ENCODE results near the gene DDIAS. TPM values are rescaled to one million over a fixed set of nuclear protein-coding genes. Genes with fewer than 3 reads are reported as not detected.

Gene DDIAS
- total and polyA plus RNA-seq, 9 of the 15 experiments (the other 6 are each of a cell fraction or from before 2014, with no cell fraction given), result 9.4 to 27.2 (median 23.3) TPM

GRCh38 chr11:82900277-82901164 lies 1.0 kb upstream of the DDIAS start, which contains the start of gene PRCP (continued):
- TF ChIP-seq ZNF165 (CRISPR knock-in tag; IDR thresholded peaks at IDR 0.05; ENCODE audit: borderline replicate concordance) (no peak), RNF219 (CRISPR knock-in tag; IDR thresholded peaks at IDR 0.05) (no peak), HLTF (IDR thresholded peaks at IDR 0.05) (peak; percentile 70; the same call in 1 of the 2 replicates), TBP (optimal IDR thresholded peaks at IDR 0.05; ENCODE audit: low read depth, low read length) (peak; percentile 69), ETS1 (conservative IDR thresholded peaks at IDR 0.05; ENCODE audit: control insufficient read depth, low read depth, low read length) (peak; percentile 68; the same call in 1 of the 2 replicates), ATF2 (CRISPR knock-in tag; IDR thresholded peaks at IDR 0.05) (no peak), RB1 (IDR thresholded peaks at IDR 0.05; ENCODE audit: low read depth) (peak; percentile 73), KDM2B (CRISPR knock-in tag; IDR thresholded peaks at IDR 0.05) (no peak), RBM25 (IDR thresholded peaks at IDR 0.05; ENCODE audit: low read depth, low read length, severe bottlenecking) (peak; percentile 71), HOXB6 (CRISPR knock-in tag; IDR thresholded peaks at IDR 0.05; ENCODE audit: borderline replicate concordance) (no peak), KLF1 (tag; IDR thresholded peaks at IDR 0.05) (no peak), ZNF263 (CRISPR knock-in tag; IDR thresholded peaks at IDR 0.05; ENCODE audit: borderline replicate concordance) (peak; percentile 34), RHOXF2B (CRISPR knock-in tag; conservative IDR thresholded peaks at IDR 0.05) (no peak), U2AF1 (optimal IDR thresholded peaks at IDR 0.05; ENCODE audit: low read depth, low read length) (no peak), ZNF121 (CRISPR knock-in tag; conservative IDR thresholded peaks at IDR 0.05) (no peak), KAT2B (IDR thresholded peaks at IDR 0.05; ENCODE audit: low read depth, low read length) (no peak), MLLT1 (IDR thresholded peaks at IDR 0.05) (peak in 1 of 2 experiments; percentile 91; a peak in 2 of 4 replicates), SMAD4 (CRISPR knock-in tag; conservative IDR thresholded peaks at IDR 0.05) (no peak), ARID2 (IDR thresholded peaks at IDR 0.05) (no peak), MYNN (IDR thresholded peaks at IDR 0.05) (no peak), MYNN (CRISPR knock-in tag; IDR thresholded peaks at IDR 0.05) (no peak), CGGBP1 (CRISPR knock-in tag; IDR thresholded peaks at IDR 0.05) (no peak), MXI1 (IDR thresholded peaks at IDR 0.05; ENCODE audit: low read depth, low read length) (no peak)
